BJ (cell line): ENCODE results near the gene POLR1C. TPM values are rescaled to one million over a fixed set of nuclear protein-coding genes. Genes with fewer than 3 reads are reported as not detected.

ENCODE experiments used
- CTCF ChIA-PET: fragments of 350-600 bp; formaldehyde crosslinking; extraction: SDS; loops from one replicate; lab custom pipeline; 2021; ENCODE audit warnings: antibody characterized with exemption, inconsistent platforms; lab: Yijun Ruan, JAX
- POLR2A ChIA-PET: fragments of 300-600 bp; sonication (Branson Sonifier 250); formaldehyde crosslinking; extraction: SDS; loops from one replicate; lab custom pipeline; 2021; ENCODE audit warnings: antibody characterized with exemption; lab: Charles Lee
- DNase-seq: peaks from one replicate; pipeline ENCODE4 v3.0.0-alpha.2; 2011; ENCODE audit warnings: low read depth
- H3K27me3 ChIP-seq: 2 replicates; pipeline ENCODE4 v1.6.0; 2011; ENCODE audit warnings: low read length; ENCODE audit not compliant: control insufficient read depth, insufficient read depth
- H3K36me3 ChIP-seq: 2 replicates; pipeline ENCODE4 v1.5.1; 2011; ENCODE audit warnings: low read length; ENCODE audit not compliant: control insufficient read depth, insufficient read depth
- H3K4me3 ChIP-seq: 2 replicates; pipeline ENCODE4 v1.5.1; 2011; ENCODE audit warnings: low read depth, mild to moderate bottlenecking, control low read depth, low read length
- CTCF ChIP-seq: IDR thresholded peaks from 2 replicates; pipeline ENCODE4 v1.5.1; 2011; ENCODE audit warnings: low read depth, mild to moderate bottlenecking, control low read depth, inconsistent platforms, low read length, moderate library complexity; ENCODE audit not compliant: insufficient read depth
- polyA plus RNA-seq: library from polyadenylated mRNA; depleted of rRNA; stranded (reverse); fragments of >200 nt; gene quantifications from 2 replicates; pipeline ENCODE4 v1.2.3, GENCODE V29; 2011

Gene POLR1C
- polyA plus RNA-seq, 1 experiment, result 37.5 TPM

DNA sequence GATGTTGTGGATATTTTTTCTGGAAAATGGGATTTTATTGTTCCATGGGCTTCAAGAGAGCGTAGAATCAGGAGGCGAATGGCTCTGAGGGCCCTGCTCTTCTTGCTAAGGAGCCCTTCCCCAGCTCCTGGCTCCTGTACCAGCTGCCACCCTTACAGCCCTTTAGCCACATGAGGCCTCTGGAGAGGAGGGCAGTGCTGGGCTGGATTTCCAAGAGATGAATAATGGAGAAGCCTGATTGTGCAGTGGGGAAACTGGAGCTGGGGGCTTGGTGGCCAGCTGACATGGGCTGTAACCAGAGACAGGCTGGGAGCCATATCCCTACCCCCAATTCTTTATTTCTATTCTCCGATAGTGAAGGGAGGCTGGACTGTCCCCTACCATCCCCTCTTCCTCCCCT, 16.0 kb upstream of the POLR1C start:
- DNase-seq, result no peak
- TF ChIP-seq CTCF, result no peak
- no peak overlapping the region for H3K4me3 ChIP-seq
- no peaks in the 10 kb centered on the region for H3K27me3 ChIP-seq
- H3K36me3 ChIP-seq, result peaks cover 43% of the 10 kb centered on the region
- ChIA-PET POLR2A (no interaction called here), CTCF (interaction anchor here (1.1 to 12.0 kb wide), 2 partner anchors 16 to 47 kb away, joined by 3 to 134 read pairs; partner anchors contain the start of genes DLK2, POLR1C and YIPF3)

DNA sequence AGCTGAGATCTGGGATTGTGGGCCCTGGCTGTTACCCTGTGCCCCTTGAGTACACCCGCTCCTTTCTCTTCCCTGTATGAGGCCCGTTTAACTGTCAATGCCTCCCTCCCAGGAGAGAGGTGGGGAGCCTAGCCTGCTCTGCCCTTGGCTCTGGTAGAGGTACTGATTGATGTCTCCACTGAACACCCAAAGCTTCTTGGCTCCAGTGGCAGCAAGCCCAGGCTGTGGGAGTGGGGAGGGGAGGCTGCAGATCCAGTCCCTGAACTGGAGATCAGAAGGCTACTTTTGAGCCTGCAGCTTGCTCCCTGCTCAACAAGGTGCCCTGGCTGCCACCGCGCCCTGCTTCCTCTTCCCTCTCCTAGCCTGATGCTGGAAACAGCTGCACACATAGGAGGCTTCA, 14.2 kb upstream of the POLR1C start:
- Histone ChIP-seq H3K4me3 (no peak overlapping the region), H3K27me3 (no peaks in the 10 kb centered on the region), H3K36me3 (peaks cover 43% of the 10 kb centered on the region)
- DNase-seq, result no peak
- ChIA-PET POLR2A (no interaction called here), CTCF (interaction anchor here (0.5 to 12.0 kb wide), 5 partner anchors 9 to 239 kb away, joined by 3 to 136 read pairs (median 4); partner anchors contain the start of gene DLK2)
- no peak for TF ChIP-seq CTCF

GRCh38 chr6:43503443-43503842, 13.4 kb upstream of the POLR1C start:
- ChIA-PET POLR2A (no interaction called here), CTCF (interaction anchor here (1.0 to 12.0 kb wide), 3 partner anchors 10 to 49 kb away, joined by 3 to 136 read pairs (median 134); partner anchors contain the start of gene DLK2)
- TF ChIP-seq CTCF, result no peak
- peaks cover 43% of the 10 kb centered on the region for H3K36me3 ChIP-seq
- H3K27me3 ChIP-seq, result no peaks in the 10 kb centered on the region
- DNase-seq, result no peak
- no peak overlapping the region for H3K4me3 ChIP-seq

DNA sequence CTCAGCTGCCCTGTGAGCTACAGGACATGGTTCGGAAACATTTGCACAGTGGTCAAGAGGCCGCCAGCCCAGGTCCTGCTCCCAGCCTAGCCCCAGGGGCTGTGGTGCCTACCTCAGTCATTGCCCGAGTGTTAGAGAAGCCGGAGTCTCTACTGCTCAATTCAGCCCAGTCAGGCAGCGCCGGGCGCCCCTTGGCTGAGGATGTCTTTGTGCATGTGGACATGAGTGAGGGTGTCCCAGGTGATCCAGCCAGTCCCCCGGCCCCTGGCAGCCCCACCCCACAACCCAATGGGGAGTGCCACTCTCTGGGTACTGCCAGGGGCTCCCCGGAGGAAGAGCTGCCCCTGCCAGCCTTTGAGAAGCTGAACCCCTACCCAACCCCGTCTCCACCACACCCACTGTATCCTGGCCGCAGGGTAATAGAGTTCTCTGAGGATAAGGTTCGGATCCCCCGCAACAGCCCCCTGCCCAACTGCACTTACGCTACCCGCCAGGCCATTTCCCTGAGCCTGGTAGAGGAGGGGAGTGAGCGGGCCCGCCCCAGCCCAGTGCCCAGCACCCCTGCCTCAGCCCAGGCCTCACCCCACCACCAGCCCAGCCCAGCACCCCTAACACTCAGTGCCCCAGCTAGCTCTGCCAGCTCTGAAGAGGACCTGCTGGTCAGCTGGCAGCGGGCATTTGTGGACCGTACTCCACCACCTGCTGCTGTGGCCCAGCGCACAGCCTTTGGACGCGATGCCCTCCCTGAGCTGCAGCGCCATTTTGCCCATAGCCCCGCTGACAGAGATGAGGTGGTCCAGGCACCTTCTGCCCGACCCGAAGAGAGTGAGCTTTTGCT, 11.9 kb upstream of the POLR1C start:
- DNase-seq, result no peak
- Histone ChIP-seq H3K4me3 (no peak overlapping the region), H3K27me3 (no peaks in the 10 kb centered on the region), H3K36me3 (peaks cover 35% of the 10 kb centered on the region)
- POLR2A ChIA-PET, result no interaction called here
- no peak for TF ChIP-seq CTCF
- CTCF ChIA-PET, result interaction anchor here (1.4 to 12.0 kb wide), 11 partner anchors 11 to 242 kb away, joined by 4 to 136 read pairs (median 16); partner anchors contain the start of genes DLK2, POLR1C, YIPF3 and ZNF318

- H3K27me3 ChIP-seq, result no peaks in the 10 kb centered on the region
- DNase-seq, result no peak
- peaks cover 29% of the 10 kb centered on the region for H3K36me3 ChIP-seq
- POLR2A ChIA-PET, result no interaction called here
- TF ChIP-seq CTCF, result no peak
- no peak overlapping the region for H3K4me3 ChIP-seq
- CTCF ChIA-PET, result interaction anchor here (0.9 to 12.0 kb wide), 21 partner anchors 11 to 243 kb away, joined by 3 to 136 read pairs (median 6); partner anchors contain the start of genes DLK2, POLR1C, YIPF3 and ZNF318
Measured at GRCh38 chr6:43505718-43506117, 11.2 kb upstream of the POLR1C start.
